ENCODE measurements around the gene MYO5B.
A peak's percentile ranks its signal among the peaks of the same experiment; 100 is the strongest.
"Not testable (repeated sequence)": the region's sequence is repeated elsewhere in the genome, so short reads cannot be mapped to it uniquely, and the experiment has no call there.

The MYO5B gene

GRCh38 chr18:50194631-50195532 is at the start of gene MYO5B:
TSS of gene MYO5B (minus strand) at chr18:50195147. CDS start at chr18:50194793, 354 bp downstream.
- peak; percentile 57 for DNase-seq

- DNase-seq = not testable (repeated sequence)
Measured at GRCh38 chr18:50241768-50242167, 46.8 kb upstream of the MYO5B start.

GRCh38 chr18:50240080-50240563 is 45.2 kb upstream of the MYO5B start:
- DNase-seq = no peak

- no peak for DNase-seq
Measured at GRCh38 chr18:50232419-50232818, 37.5 kb upstream of the MYO5B start.

- no peak for DNase-seq
Measured at GRCh38 chr18:50231621-50232020, 36.7 kb upstream of the MYO5B start.

GRCh38 chr18:50220249-50220648 is 25.3 kb upstream of the MYO5B start:
- not testable (repeated sequence) for DNase-seq

GRCh38 chr18:50218432-50219197 is 23.7 kb upstream of the MYO5B start:
- DNase-seq = no peak

- DNase-seq = no peak
Measured at GRCh38 chr18:50209311-50209710, 14.4 kb upstream of the MYO5B start.

GRCh38 chr18:50207722-50208121 is 12.8 kb upstream of the MYO5B start:
- no peak for DNase-seq

- DNase-seq = peak; percentile 63
Measured at GRCh38 chr18:50203801-50204604, 9.1 kb upstream of the MYO5B start.

- DNase-seq = no peak
Measured at GRCh38 chr18:50201476-50202018, 6.6 kb upstream of the MYO5B start.

GRCh38 chr18:50199921-50200320 is 5.0 kb upstream of the MYO5B start:
- DNase-seq = no peak

GRCh38 chr18:50199346-50199855 is 4.5 kb upstream of the MYO5B start:
- DNase-seq = no peak

GRCh38 chr18:50196261-50196660 is 1.3 kb upstream of the MYO5B start:
- DNase-seq = no peak

GRCh38 chr18:50195689-50196088 is 742 bp upstream of the MYO5B start:
- no peak for DNase-seq

GRCh38 chr18:50193796-50194630 is 934 bp downstream of the MYO5B start:
- no peak for DNase-seq

GRCh38 chr18:50192995-50193795 is 1.8 kb downstream of the MYO5B start:
- DNase-seq = no peak

GRCh38 chr18:50190926-50191325 is 4.0 kb downstream of the MYO5B start:
- no peak for DNase-seq

- DNase-seq = no peak
Measured at GRCh38 chr18:50190236-50190635, 4.7 kb downstream of the MYO5B start.

- DNase-seq = no peak
Measured at GRCh38 chr18:50189160-50189559, 5.8 kb downstream of the MYO5B start.

GRCh38 chr18:50188652-50189051 is 6.3 kb downstream of the MYO5B start:
- no peak for DNase-seq
